Endodermal cell (in vitro differentiated cells): Measurements from ENCODE around the gene KLK12. TPM values are rescaled to one million over a fixed set of nuclear protein-coding genes. Genes with fewer than 3 reads are reported as not detected.

Source experiments
- DNase-seq: peaks from one replicate; pipeline ENCODE4 v3.0.0-alpha.2; 2017
- H3K27ac ChIP-seq: 2 replicates; pipeline ENCODE4 v1.5.1; 2013; ENCODE audit warnings: mild to moderate bottlenecking, low read depth, low read length, moderate library complexity
- H3K27me3 ChIP-seq: 2 replicates; pipeline ENCODE4 v1.6.1; 2013; ENCODE audit warnings: mild to moderate bottlenecking, low read length, moderate library complexity; ENCODE audit not compliant: insufficient read depth, control insufficient read depth, poor library complexity, severe bottlenecking
- H3K36me3 ChIP-seq: 2 replicates; pipeline ENCODE4 v1.7.0; 2013; ENCODE audit warnings: mild to moderate bottlenecking, low read length, moderate library complexity; ENCODE audit not compliant: control insufficient read depth, insufficient read depth
- H3K4me1 ChIP-seq: one replicate; pipeline ENCODE4 v1.7.0; 2013; ENCODE audit warnings: low read length; ENCODE audit not compliant: control insufficient read depth, insufficient read depth
- H3K4me3 ChIP-seq: 2 replicates; pipeline ENCODE4 v1.5.1; 2013; ENCODE audit warnings: mild to moderate bottlenecking, low read length, moderate library complexity
- H3K9ac ChIP-seq: 2 replicates; pipeline ENCODE4 v1.6.1; 2013; ENCODE audit warnings: mild to moderate bottlenecking, low read length, moderate library complexity; ENCODE audit not compliant: poor library complexity, severe bottlenecking; ENCODE audit errors: extremely low read depth
- H3K9me3 ChIP-seq: 2 replicates; pipeline ENCODE4 v1.6.1; 2013; ENCODE audit warnings: mild to moderate bottlenecking, low read length, moderate library complexity; ENCODE audit not compliant: control insufficient read depth
- H3K27ac Mint-ChIP-seq: 2 replicates; pipeline ENCODE4 v1.8.0; 2020; ENCODE audit warnings: mixed read lengths
- H3K27me3 Mint-ChIP-seq: 2 replicates; pipeline ENCODE4 v1.8.0; 2021; ENCODE audit warnings: mild to moderate bottlenecking, mixed read lengths; ENCODE audit not compliant: insufficient read depth
- H3K36me3 Mint-ChIP-seq: 2 replicates; pipeline ENCODE4 v1.8.0; 2020; ENCODE audit warnings: low read depth, mixed read lengths
- H3K4me1 Mint-ChIP-seq: 2 replicates; pipeline ENCODE4 v1.8.0; 2020; ENCODE audit warnings: mixed read lengths
- H3K4me3 Mint-ChIP-seq: 2 replicates; pipeline ENCODE4 v1.8.0; 2020; ENCODE audit warnings: mild to moderate bottlenecking, moderate library complexity, mixed read lengths
- H3K9me3 Mint-ChIP-seq: 2 replicates; pipeline ENCODE4 v1.8.0; 2020; ENCODE audit warnings: mild to moderate bottlenecking, mixed read lengths
- WGBS, 2 experiments: methylation state at CpG; one replicate each; pipeline versions ENCODE4 v1.1.5 to v1.1.7; 2013; ENCODE audit warnings: missing lambda C conversion rate in 2 of 2, mixed read lengths in 1 of 2; ENCODE audit not compliant: insufficient coverage in 1 of 2, insufficient read length in 1 of 2; 5-methylcytosine and 5-hydroxymethylcytosine counted together
- total RNA-seq, 2 donors: library from RNA; stranded (reverse); fragmentation: NEBNext Ultra II Directional in 1 of 2; extraction: Animal tissue kit (Norgen Biotek cat#: 25700) in 1 of 2; gene quantifications; 2 replicates in 1 of 2; 3 replicates in 1 of 2; pipeline ENCODE4 v1.2.1, GENCODE V29; 2021
- TF ChIP-seq, protein P1 (sequence below): fragments of 200-600 bp; sonication (generic); conservative IDR thresholded peaks from 2 replicates; pipeline ENCODE4 v1.5.0; 2021; ENCODE audit warnings: antibody characterized with exemption, mild to moderate bottlenecking

KLK12 gene
- total RNA-seq, 2 donors from 2014 or later = not detected

DNA sequence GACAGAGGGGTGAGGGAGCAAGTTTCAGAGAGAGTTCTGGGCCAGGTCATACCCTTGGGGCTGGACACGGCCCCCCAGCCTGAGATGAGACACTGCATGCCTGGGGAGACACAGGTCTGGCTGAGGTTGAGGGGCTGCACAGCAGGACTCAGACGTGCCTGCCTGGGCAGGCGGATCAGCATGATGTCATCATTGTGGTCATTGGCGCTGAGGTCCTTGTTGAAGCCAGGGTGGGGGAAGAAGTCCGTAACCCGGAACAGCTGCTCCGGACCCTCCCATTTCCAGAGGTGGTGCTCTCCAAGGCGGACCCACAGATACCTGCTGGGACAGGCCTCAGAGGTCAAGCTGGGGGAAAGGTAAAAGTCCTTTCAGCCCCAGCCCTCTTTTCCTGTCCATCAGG is 28.4 kb downstream of the KLK12 start:
- Mint-ChIP-seq H3K27ac (no peak overlapping the region), H3K36me3 (no peaks in the 10 kb centered on the region), H3K9me3 (no peaks in the 10 kb centered on the region), H3K27me3 (peaks cover 68% of the 10 kb centered on the region), H3K4me3 (no peak overlapping the region), H3K4me1 (peaks cover 9% of the 10 kb centered on the region)
- H3K9me3 ChIP-seq = no peaks in the 10 kb centered on the region
- WGBS, 2 experiments = 65 to 72% methylated on average over 6 to 8 of the region's 8 CpGs
- TF ChIP-seq, protein P1, sequence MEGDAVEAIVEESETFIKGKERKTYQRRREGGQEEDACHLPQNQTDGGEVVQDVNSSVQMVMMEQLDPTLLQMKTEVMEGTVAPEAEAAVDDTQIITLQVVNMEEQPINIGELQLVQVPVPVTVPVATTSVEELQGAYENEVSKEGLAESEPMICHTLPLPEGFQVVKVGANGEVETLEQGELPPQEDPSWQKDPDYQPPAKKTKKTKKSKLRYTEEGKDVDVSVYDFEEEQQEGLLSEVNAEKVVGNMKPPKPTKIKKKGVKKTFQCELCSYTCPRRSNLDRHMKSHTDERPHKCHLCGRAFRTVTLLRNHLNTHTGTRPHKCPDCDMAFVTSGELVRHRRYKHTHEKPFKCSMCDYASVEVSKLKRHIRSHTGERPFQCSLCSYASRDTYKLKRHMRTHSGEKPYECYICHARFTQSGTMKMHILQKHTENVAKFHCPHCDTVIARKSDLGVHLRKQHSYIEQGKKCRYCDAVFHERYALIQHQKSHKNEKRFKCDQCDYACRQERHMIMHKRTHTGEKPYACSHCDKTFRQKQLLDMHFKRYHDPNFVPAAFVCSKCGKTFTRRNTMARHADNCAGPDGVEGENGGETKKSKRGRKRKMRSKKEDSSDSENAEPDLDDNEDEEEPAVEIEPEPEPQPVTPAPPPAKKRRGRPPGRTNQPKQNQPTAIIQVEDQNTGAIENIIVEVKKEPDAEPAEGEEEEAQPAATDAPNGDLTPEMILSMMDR = no peak
- no peak overlapping the region for H3K9ac ChIP-seq
- H3K4me3 ChIP-seq = no peak overlapping the region
- H3K4me1 ChIP-seq = no peaks in the 10 kb centered on the region
- DNase-seq = no peak
- H3K27ac ChIP-seq = no peak overlapping the region
- H3K36me3 ChIP-seq = no peaks in the 10 kb centered on the region
- peaks cover 17% of the 10 kb centered on the region for H3K27me3 ChIP-seq

DNA sequence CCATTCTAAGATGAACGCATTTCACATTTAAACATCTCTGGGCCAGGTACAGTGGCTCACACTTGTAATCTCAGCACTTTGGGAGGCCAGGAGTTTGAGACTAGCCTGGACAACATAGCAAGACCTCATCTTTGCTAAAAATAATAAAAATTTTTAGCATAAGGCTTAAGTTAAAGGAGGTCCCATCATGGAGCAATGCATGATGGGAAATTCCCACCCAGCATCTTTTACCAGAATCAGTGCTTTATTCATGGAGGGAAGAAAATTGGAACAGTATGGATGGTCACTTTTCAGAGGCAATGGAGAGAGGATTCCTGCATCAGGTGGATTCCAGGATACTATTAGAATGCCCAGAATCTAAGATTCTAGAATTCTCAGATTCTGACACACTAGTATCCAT is 29.6 kb downstream of the KLK12 start:
- WGBS, 2 experiments = 77 to 97% methylated on average over 1 of the region's 1 CpG

DNA sequence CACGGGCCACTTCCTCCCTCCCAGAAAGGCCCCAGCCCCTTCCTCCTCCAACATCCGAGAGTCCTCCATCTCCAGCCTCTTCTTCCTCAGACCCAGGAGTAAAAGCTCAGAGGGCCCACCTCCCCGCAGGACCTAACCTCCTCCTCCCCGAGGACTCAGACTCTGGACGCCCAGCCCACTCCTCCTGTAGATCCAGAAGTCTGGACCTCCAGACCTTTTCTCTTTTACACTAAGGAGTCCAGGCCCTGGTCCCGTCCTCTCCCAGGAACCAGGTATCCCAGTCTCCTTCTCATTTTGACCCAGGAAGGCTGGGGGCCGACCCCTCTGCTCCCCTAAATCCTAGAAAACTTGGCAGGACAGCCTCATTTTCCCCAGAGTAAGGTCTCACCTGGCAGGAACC is 31.5 kb downstream of the KLK12 start:
- H3K4me3 ChIP-seq = no peak overlapping the region
- Mint-ChIP-seq H3K4me3 (no peak overlapping the region), H3K36me3 (no peaks in the 10 kb centered on the region), H3K9me3 (no peaks in the 10 kb centered on the region), H3K4me1 (peaks cover 14% of the 10 kb centered on the region), H3K27me3 (peaks cover 57% of the 10 kb centered on the region), H3K27ac (no peak overlapping the region)
- peaks cover 12% of the 10 kb centered on the region for H3K27me3 ChIP-seq
- H3K9ac ChIP-seq = no peak overlapping the region
- WGBS, 2 experiments = 82 to 96% methylated on average over 4 to 7 of the region's 7 CpGs
- no peaks in the 10 kb centered on the region for H3K36me3 ChIP-seq
- H3K27ac ChIP-seq = no peak overlapping the region
- no peak for DNase-seq
- no peaks in the 10 kb centered on the region for H3K4me1 ChIP-seq
- TF ChIP-seq, protein P1 = no peak
- no peaks in the 10 kb centered on the region for H3K9me3 ChIP-seq

More for the DNA sequence above, 29.6 kb downstream of the KLK12 start:
- no peak overlapping the region for H3K27ac Mint-ChIP-seq
- TF ChIP-seq, protein P1 = no peak
- no peaks in the 10 kb centered on the region for H3K36me3 Mint-ChIP-seq
- Histone ChIP-seq H3K4me3 (no peak overlapping the region), H3K36me3 (no peaks in the 10 kb centered on the region), H3K27ac (no peak overlapping the region), H3K27me3 (peaks cover 17% of the 10 kb centered on the region), H3K4me1 (no peaks in the 10 kb centered on the region), H3K9me3 (no peaks in the 10 kb centered on the region), H3K9ac (no peak overlapping the region)
- H3K27me3 Mint-ChIP-seq = peaks cover 65% of the 10 kb centered on the region
- peaks cover 14% of the 10 kb centered on the region for H3K4me1 Mint-ChIP-seq
- no peak overlapping the region for H3K4me3 Mint-ChIP-seq
- no peaks in the 10 kb centered on the region for H3K9me3 Mint-ChIP-seq
- DNase-seq = no peak
